Ovary (tissue), 3 donors: ENCODE results near the gene CLIP2.

ENCODE experiments used
- EP300 ChIP-seq: sonication (generic); formaldehyde crosslinking; IDR thresholded peaks from one replicate; pipeline ENCODE4 v1.6.1; 2017; ENCODE audit warnings: antibody characterized with exemption
- POLR2A ChIP-seq: fragments of 450-650 bp; IDR thresholded peaks from one replicate; pipeline ENCODE4 v1.6.1; 2017; ENCODE audit warnings: antibody characterized with exemption, mild to moderate bottlenecking, moderate library complexity
- TF ChIP-seq, protein P1 (sequence below), 3 donors: fragments of 450-650 bp in 2 of 3; fragments of 200-600 bp in 1 of 3; IDR thresholded peaks; one replicate each; pipeline versions ENCODE4 v1.5.1 to v1.8.0; 2016 to 2022; ENCODE audit warnings: antibody characterized with exemption in 3 of 3, mild to moderate bottlenecking in 1 of 3
- donor health status: DM: no; HTN: no; CAD: no.

DNA sequence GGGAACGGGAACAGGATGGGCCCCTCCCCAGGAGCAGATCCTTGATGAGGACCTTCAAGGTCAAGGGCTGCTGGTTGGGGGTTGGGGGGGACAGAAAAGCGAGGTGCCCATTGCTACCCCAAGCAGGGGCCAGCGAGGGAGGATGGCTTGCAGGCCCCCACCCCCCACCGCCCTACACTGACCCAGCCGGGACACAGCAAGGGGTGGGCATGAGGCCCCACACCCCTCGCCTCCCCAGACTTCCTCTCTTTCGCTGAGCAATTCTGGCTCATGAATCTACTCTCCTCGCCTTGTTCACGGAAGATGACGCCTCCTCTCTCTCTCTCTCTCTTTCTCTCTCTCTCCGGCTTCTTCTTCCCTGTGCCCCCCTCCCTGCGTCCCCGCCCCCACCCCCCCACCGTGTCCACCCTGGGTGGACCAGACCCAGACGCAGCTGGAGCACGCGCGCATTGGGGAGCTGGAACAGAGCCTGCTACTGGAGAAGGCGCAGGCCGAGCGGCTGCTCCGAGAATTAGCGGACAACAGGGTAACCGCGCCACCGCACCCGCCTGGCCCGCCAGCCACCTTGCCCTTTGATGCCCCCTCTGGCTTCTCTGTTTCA is 83.4 kb downstream of the CLIP2 start:
- TF ChIP-seq EP300 (no peak), POLR2A (no peak)
- TF ChIP-seq, protein P1, sequence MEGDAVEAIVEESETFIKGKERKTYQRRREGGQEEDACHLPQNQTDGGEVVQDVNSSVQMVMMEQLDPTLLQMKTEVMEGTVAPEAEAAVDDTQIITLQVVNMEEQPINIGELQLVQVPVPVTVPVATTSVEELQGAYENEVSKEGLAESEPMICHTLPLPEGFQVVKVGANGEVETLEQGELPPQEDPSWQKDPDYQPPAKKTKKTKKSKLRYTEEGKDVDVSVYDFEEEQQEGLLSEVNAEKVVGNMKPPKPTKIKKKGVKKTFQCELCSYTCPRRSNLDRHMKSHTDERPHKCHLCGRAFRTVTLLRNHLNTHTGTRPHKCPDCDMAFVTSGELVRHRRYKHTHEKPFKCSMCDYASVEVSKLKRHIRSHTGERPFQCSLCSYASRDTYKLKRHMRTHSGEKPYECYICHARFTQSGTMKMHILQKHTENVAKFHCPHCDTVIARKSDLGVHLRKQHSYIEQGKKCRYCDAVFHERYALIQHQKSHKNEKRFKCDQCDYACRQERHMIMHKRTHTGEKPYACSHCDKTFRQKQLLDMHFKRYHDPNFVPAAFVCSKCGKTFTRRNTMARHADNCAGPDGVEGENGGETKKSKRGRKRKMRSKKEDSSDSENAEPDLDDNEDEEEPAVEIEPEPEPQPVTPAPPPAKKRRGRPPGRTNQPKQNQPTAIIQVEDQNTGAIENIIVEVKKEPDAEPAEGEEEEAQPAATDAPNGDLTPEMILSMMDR (IDR thresholded peaks at IDR 0.05) = no peak
